Epidermal melanocyte (primary cell): ENCODE results near the gene TIE1.

Experiments used
- DNase-seq: peaks from one replicate; pipeline ENCODE4 v3.0.0; 2011; ENCODE audit warnings: low spot score; ENCODE audit not compliant: insufficient read length

Gene TIE1

DNA sequence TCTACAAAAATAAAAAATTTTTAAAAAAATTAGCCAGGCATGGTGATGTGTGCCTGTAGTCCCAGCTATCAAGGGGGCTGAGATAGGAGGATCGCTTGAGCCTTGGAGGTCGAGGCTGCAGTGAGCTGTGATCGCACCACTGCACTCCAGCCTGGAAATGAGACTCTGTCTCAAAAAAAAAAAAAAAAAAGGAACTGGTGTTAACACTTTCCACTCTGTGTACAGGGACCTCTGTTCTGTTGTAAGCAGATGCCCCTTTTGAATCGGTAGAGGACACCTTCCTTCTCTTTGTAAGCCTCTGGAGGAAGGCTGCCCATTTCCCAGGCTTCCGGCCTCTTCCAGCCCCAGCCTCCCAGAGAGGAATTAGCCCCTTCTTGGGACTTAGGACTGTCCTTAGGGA is 8.1 kb upstream of the TIE1 start:
- DNase-seq: no peak

DNA sequence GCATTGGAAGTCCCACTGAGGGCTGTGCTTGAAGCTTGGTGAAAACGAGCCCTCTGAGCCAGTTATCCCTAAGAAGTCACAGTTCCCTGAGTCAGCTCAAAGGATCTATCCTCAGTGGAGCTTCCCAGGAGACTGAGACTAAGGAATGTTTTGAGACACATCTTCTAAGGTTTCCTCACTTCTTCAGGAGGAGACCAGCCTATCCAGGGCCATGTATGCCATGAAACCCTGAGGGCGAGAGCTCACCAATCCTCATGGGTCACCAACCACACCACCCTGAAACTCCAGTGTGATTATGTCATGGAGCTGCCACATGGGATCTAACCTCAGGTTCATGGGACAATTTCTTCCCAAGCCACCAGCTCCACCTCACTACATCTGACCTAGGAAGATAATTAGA is 7.6 kb upstream of the TIE1 start:
- DNase-seq: no peak

DNA sequence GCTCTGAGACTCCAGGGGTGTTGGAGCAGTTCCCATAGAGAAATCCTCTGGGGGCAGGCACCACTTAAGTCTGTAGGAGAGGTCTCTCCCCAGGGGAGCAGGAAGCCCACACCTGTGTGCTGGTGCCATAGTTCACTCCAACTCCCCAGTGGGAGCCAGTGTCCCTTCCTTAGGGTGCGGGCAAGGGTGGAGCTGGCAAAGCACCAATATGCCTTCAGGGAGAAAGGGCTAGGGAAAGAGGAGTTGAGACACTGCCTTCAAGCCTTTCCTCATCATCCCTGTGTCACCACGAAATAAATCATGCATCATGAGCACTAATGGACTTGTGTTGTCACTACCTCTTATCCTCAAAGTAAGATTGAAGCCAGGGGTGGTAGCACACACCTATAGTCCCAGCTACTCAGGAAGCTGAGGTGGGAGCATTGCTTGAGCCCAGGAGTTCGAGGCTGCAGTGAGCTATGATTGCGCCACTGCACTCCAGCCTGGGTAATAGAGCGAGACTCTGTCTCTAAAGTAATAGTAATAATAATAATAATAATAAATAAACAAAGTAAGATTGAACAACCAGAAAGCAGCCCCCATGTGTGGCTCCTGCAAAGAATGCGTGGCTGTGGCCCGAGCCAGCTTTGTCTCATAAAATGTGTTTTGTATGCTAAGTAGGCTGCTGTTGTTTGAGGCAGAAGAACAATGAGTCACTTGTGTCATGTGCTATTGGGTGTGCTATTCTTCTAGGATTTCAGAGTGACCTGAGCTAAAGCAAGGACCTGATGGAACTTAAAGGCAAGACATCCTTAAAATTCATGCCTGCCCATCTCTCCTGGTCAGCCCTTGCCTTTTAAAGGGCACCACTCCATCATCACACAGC is 6.7 kb upstream of the TIE1 start:
- peak; percentile 50 for DNase-seq

DNA sequence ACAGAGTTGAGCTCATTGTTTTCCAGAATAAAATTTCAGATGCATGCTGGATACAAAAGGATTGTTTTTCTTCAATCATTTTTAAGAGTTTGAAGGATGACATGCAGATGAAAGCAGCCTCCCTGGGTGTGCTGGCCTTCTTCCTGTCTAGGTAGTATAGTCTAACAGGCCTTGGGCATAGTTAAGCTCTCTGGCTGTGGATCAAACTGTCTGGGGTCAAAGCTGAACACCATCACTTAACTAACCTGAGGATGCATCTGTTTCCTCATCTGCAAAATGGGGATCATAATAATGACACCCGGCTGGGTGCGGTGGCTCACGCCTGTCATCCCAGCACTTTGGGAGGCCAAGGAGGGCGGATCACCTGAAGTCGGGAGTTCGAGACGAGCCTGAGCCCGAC is 6.0 kb upstream of the TIE1 start:
- DNase-seq: no peak

DNA sequence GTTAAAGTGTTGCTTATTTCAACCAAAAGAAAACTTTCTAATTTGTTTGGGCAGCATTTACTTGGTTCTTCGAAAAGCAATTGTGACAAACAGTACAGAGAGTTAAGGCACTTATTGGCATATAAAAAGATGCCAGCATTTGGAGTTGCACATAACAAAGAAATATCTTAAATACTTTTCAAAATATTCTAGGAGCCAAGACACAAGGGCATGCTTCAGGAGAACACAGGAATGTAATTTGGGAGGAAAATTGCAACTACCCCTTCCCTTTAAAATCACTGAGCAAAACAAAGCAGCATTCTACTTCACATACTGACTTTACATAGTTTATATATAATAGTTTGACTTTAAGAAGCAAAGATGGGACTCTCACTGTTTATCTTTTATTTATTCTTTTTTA is 4.6 kb upstream of the TIE1 start:
- DNase-seq: peak; percentile 38

DNA sequence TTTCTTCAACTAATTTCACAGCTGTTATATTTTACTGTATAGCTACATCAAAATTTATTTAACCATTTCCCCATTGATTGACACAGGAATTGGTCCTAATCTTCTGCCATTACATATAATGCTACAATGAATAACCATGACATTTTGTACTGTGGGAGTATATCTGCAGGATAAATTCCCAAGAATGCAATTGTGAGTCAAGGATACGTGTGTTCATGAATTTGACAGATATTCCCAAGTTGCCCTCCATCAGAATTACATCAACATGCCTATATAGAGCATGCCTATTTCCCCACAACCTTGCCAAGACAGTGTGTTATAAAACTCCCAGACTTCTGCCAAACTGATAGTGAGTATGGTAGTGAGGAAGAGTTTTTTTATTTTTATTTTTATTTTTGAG is 2.7 kb upstream of the TIE1 start:
- no peak for DNase-seq

DNA sequence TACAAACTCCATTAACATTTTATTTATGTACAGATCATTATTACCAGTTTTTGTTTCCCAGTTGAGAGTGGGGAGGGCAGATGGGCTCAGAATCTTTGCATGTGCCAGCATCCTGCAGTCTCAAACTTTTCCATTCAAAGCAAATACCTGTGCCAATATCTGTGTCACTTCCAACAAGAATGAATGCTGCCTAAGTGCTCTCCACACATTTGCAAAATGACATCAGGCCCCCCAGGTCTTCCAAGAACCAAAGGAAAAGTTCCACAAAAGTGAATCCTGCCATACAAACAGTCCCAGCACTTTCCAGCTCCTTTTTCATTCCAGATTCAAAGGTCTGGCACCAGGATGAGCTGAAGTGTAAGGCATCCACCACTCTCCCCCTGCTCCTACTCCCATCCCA is 1.7 kb upstream of the TIE1 start:
- no peak for DNase-seq

DNA sequence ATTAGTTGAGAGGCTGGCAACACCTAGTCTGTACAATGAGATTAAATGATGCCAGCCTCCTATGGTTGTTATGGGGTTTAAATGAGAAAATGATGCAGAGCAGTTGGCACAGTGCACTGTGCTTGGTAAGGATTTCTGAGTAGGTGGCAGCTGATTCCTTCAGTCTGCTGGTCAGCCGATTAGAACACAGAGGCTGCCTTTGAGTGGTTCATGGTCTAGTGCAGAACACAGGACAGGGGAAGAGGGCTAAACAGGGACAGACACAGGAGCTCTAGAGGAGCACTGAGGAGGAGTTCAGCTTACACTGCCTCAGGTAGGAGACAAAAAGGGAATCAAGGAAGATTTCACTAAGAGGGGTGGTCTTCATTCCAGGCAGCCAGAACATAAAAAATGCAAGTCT is 1.4 kb downstream of the TIE1 start:
- no peak for DNase-seq

DNA sequence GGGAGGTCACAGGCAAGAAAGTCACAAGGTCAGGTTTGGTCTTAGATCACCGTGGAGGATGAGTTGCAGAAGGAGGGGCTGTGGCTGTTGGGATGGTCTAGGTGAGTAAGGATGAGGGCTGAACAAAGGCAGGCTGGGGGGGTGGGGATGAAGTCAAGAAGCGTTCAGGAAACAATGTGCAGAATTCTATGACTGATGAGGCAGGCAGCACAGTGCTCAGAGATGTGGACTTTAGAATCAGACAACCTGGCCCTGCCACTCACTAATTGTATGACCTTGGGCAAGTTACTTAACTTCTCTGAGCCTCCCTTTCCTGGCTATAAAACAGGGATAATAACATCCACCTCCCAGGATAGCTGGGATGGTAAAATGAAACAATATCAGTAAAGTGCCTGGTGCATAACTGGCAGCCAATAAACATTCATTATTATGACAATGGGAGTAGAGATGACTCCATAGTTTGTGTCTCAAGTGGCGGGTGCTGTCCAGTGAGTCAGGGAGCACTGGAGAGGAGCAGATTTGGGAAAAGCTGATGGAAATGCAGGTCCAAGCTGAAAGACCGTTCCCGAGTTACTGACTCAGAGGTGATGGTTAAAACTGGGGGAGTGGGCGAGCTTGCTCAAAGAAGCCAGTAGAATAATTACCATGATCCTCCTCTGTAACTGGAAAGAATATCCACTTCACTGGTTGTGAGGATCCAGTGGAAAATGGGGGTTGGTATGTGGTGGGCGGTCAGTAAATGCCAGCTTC is 2.1 kb downstream of the TIE1 start:
- no peak for DNase-seq

DNA sequence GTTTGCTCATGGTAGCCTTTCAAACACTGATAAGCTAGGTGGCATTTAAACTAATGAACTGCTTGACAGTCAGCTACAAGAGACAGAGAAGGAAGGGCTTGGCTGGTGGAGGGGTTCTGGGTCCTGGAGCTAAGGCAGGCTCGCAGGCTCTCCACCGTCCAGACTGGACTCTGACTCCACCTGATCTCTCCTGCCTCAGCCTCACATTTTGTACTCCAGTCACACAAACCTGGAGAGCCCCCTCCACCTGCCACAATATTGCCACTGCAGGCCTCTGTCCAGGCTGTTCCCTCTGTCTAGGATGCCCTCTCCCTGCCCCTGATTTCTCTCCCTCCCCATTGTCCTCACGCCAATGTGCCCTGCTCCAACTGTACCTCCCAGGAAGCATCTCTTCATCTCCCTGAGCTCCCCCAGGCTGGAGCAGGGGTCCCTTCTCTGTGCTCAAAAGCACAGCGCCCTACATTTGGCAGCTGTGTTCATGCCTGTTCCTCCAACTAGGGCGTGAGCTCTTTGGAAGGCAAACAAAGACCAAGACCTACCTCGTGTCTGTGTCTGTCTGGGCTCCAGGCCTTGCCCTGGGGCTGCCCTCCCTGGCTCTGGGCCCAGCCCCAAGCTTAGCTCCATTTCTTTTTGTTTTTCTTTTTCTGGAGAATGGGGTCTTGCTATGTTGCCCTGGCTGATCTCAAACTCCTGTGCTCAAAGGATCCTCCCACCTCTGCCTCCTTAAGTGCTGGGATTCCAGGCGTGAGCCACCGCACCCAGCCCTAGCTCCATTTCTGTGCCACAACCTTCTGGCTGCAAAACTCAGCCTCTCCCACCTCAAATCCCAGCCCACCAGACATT is 2.9 kb downstream of the TIE1 start:
- no peak for DNase-seq

DNA sequence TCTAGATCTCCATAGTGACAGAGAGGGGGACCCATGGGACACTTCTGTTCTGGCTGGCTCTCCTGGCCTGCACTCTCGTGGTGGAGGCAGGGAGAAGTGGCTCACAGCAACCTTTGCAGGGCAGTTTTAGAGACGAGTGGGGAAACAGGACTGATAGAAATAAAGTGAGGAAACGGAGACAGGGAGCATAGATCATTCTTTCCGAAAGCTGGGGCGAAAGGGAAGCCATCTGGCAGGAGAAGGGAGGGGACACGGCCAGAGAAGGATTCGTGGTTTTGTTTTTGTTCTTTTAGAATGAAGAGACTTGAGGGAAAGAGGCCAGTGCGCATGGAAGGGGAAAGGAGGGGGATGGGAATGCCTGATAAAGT is 3.5 kb downstream of the TIE1 start:
- DNase-seq: no peak

DNA sequence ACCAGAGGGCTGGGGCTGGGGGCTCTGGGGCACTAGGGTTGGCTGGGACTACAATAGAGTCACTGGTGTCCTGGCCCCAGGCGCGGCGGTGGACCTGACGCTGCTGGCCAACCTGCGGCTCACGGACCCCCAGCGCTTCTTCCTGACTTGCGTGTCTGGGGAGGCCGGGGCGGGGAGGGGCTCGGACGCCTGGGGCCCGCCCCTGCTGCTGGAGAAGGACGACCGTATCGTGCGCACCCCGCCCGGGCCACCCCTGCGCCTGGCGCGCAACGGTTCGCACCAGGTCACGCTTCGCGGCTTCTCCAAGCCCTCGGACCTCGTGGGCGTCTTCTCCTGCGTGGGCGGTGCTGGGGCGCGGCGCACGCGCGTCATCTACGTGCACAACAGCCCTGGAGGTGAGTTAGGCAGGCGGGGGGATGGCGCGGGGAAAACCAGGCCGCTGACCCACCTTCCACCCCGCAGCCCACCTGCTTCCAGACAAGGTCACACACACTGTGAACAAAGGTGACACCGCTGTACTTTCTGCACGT is 4.1 kb downstream of the TIE1 start:
- no peak for DNase-seq

DNA sequence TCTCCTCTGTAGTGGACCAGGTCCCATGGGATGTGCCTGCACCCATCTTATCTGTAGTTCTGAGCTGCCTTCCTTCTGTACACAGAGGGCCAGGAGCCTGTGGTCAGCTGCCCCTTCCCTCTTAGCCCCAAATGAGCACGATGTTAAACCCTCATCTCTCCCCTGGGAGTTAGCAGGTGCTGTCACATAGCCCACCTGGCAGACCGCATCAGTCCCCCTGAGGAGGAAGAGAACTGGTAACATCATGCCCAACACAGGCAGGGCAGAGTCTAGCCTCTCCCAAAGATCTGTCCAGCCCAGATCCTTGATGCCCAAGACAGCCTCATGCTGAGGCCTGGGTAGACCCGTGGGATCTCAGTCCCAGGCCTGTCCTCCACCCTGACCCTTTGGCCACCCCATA is 4.7 kb downstream of the TIE1 start:
- no peak for DNase-seq

DNA sequence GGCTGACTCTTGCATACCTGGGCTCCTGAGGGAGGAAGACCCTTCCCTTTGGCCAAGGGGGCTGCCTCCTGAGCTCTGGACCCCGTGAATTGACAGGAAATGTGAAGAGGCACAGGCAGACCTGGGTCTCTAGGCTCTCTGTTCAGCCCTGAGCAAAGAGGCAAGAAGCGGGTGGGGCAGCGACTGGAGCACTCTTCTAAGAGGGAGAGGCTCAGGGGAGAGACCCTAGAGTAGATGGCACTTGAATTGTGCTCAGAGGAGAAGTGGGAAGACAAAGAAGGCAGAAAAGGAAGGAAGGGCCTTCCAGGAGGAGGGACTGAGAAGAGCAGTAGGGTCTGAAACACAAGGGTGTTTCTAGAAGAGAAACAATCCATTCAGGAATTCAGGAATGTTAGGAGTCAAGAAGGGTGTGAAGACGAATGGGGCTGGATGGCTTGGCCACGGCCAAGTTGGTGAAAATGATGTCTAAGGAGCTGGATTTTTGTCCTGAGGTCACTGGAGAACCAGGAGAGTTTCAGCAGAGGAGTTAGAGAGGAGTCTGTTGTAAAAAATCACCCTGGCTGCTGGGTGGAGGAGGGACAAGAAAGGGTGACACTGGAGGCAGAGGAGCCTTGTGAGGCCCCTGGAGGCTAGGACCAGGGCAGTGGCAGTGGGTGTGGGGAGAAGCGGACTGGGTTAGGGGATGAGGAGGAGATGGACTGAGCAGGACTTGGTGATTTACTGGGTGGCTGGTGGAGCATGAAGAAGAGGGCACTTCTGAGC is 5.3 kb downstream of the TIE1 start:
- DNase-seq: no peak

DNA sequence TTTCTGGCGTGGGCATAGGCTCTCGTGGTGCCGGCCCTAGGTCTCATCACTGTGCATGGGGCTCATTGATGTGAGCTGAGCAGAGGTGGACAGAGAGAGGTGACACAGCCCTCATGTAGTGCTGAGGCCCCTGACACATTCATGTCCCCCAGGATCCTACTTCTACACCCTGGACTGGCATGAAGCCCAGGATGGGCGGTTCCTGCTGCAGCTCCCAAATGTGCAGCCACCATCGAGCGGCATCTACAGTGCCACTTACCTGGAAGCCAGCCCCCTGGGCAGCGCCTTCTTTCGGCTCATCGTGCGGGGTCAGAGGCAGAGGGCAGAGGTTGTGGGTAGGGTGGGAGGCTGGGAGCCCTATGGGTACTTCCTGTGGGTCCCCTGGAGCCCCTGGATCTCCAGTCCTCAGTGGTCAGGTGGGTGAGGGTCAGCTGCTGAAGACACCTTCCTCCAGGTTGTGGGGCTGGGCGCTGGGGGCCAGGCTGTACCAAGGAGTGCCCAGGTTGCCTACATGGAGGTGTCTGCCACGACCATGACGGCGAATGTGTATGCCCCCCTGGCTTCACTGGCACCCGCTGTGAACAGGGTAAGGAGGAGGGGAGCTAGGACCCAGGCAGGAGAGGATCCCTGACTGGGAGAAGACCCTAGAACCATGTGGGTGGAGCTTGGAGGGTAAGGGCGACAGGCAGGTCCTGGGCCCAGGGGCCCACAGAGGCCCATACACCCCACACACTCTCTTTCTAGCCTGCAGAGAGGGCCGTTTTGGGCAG is 6.1 kb downstream of the TIE1 start:
- no peak for DNase-seq

DNA sequence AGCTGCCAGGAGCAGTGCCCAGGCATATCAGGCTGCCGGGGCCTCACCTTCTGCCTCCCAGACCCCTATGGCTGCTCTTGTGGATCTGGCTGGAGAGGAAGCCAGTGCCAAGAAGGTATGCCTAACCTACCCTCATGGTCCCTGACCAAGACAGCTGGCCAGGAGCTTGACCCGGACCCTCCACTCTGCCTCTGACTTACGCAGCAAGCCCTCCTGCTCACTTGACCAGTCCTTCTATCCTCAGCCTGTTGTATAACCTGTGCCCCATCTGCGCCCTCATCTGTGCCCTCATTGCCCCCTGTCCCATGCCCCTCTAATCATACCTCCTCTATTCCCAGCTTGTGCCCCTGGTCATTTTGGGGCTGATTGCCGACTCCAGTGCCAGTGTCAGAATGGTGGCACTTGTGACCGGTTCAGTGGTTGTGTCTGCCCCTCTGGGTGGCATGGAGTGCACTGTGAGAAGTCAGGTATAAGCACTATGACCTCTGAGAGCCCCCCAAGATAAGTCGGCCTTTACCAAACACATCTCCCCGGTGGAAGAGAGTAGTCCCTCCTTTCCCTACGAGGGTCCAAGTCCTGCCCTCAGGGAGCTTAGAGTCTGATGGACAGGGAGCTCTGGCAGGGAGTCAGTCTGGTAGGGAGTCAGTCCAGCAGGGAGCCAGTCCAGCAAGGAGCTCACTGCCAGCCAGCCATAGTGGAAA is 6.8 kb downstream of the TIE1 start:
- no peak for DNase-seq

DNA sequence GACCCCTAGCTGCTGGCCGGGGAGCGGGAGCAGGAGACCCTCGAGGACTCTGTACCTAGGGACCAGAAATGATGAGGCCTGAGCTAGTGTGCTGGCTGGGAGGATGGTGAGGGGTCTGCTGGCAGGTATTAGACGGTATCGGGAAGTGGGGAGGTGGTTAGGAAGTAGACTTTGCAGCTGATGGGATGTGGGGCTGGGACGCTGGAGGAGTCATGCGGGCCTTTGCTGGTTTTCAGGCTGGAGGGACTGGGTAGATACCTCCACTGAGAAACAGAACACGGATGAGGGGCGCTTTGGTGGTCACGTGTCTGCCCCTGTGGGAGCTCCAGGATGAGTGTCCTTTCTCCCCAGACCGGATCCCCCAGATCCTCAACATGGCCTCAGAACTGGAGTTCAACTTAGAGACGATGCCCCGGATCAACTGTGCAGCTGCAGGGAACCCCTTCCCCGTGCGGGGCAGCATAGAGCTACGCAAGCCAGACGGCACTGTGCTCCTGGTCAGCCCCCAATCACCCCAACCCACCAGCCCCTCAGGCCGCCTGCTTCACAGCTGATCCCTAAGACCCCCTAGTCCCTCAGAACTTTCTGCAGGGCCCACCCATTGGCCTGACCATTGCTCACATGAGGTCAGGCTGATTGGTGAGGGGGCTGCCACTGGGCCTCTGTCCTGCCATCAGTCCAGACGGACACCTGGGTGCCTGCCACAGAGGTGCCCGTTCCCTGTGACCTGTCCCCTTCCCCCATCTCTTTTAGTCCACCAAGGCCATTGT is 8.0 kb downstream of the TIE1 start:
- no peak for DNase-seq

DNA sequence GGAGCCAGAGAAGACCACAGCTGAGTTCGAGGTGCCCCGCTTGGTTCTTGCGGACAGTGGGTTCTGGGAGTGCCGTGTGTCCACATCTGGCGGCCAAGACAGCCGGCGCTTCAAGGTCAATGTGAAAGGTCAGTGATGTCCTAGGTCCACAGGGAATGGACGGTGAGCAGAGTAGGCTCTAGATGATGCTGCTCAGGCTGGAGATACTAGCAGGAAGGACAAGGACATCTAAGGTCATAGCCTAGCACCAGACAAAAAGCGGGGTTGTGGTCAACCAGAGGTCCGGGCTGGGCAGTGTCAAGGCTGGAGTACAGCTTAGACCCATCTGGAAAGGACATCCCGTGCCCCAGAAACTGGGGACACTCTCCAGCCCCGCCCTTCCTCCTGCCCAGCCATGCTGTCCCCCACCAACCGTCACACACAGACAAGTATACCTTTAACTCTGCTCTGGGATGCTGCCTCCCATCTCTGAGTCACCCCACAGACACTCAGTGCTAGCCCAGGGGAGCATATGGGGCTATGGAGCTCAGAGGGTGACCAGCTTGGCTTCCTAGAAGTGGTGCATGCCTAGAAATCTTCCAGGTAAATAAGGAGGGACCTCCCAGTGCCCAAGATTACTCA is 8.7 kb downstream of the TIE1 start:
- DNase-seq: no peak
